Measurements from ENCODE around the gene GRIK4.

The GRIK4 gene

GRCh38 chr11:120759046-120759445, 247.5 kb downstream of the GRIK4 start:
- no peak for TF ChIP-seq GATA3 (IDR thresholded peaks at IDR 0.05; ENCODE audit: low read depth, low read length)
- TF ChIP-seq GATA2 (IDR thresholded peaks at IDR 0.05; ENCODE audit: low read depth, low read length): no peak

- no peak for TF ChIP-seq GATA2 (IDR thresholded peaks at IDR 0.05; ENCODE audit: low read depth, low read length)
- TF ChIP-seq GATA3 (IDR thresholded peaks at IDR 0.05; ENCODE audit: low read depth, low read length): no peak
Measured at GRCh38 chr11:120766318-120766717, 254.8 kb downstream of the GRIK4 start.

GRCh38 chr11:120768949-120769348, 257.4 kb downstream of the GRIK4 start:
- TF ChIP-seq GATA2 (IDR thresholded peaks at IDR 0.05; ENCODE audit: low read depth, low read length) (no peak), GATA3 (IDR thresholded peaks at IDR 0.05; ENCODE audit: low read depth, low read length) (no peak)

- no peak for TF ChIP-seq GATA3 (IDR thresholded peaks at IDR 0.05; ENCODE audit: low read depth, low read length)
- TF ChIP-seq GATA2 (IDR thresholded peaks at IDR 0.05; ENCODE audit: low read depth, low read length): no peak
Measured at GRCh38 chr11:120769906-120770305, 258.4 kb downstream of the GRIK4 start.

GRCh38 chr11:120771551-120772060, 260.1 kb downstream of the GRIK4 start:
- TF ChIP-seq GATA2 (IDR thresholded peaks at IDR 0.05; ENCODE audit: low read depth, low read length) (no peak), GATA3 (IDR thresholded peaks at IDR 0.05; ENCODE audit: low read depth, low read length) (no peak)

GRCh38 chr11:120773501-120774031, 262.0 kb downstream of the GRIK4 start:
- TF ChIP-seq GATA3 (IDR thresholded peaks at IDR 0.05; ENCODE audit: low read depth, low read length) (no peak), GATA2 (IDR thresholded peaks at IDR 0.05; ENCODE audit: low read depth, low read length) (no peak)

GRCh38 chr11:120774591-120775386, 263.2 kb downstream of the GRIK4 start:
- TF ChIP-seq GATA3 (IDR thresholded peaks at IDR 0.05; ENCODE audit: low read depth, low read length): no peak
- no peak for TF ChIP-seq GATA2 (IDR thresholded peaks at IDR 0.05; ENCODE audit: low read depth, low read length)

- no peak for TF ChIP-seq GATA2 (IDR thresholded peaks at IDR 0.05; ENCODE audit: low read depth, low read length)
- no peak for TF ChIP-seq GATA3 (IDR thresholded peaks at IDR 0.05; ENCODE audit: low read depth, low read length)
Measured at GRCh38 chr11:120775986-120776951, 264.7 kb downstream of the GRIK4 start.

- TF ChIP-seq GATA3 (IDR thresholded peaks at IDR 0.05; ENCODE audit: low read depth, low read length): no peak
- no peak for TF ChIP-seq GATA2 (IDR thresholded peaks at IDR 0.05; ENCODE audit: low read depth, low read length)
Measured at GRCh38 chr11:120778685-120779490, 267.3 kb downstream of the GRIK4 start.

- TF ChIP-seq GATA3 (IDR thresholded peaks at IDR 0.05; ENCODE audit: low read depth, low read length): no peak
- TF ChIP-seq GATA2 (IDR thresholded peaks at IDR 0.05; ENCODE audit: low read depth, low read length): no peak
Measured at GRCh38 chr11:120780239-120780638, 268.7 kb downstream of the GRIK4 start.

- TF ChIP-seq GATA3 (IDR thresholded peaks at IDR 0.05; ENCODE audit: low read depth, low read length) (no peak), GATA2 (IDR thresholded peaks at IDR 0.05; ENCODE audit: low read depth, low read length) (no peak)
Measured at GRCh38 chr11:120781486-120782120, 270.1 kb downstream of the GRIK4 start.

- TF ChIP-seq GATA2 (IDR thresholded peaks at IDR 0.05; ENCODE audit: low read depth, low read length) (no peak), GATA3 (IDR thresholded peaks at IDR 0.05; ENCODE audit: low read depth, low read length) (no peak)
Measured at GRCh38 chr11:120784566-120785251, 273.2 kb downstream of the GRIK4 start.
